H1 (cell line): ENCODE results near the gene COL5A2. TPM values are rescaled to one million over a fixed set of nuclear protein-coding genes. Genes with fewer than 3 reads are reported as not detected.

Source experiments
- CTCF ChIA-PET: fragments of 300-600 bp; sonication (Branson Sonifier 250); formaldehyde crosslinking; loops from one replicate; lab custom pipeline; 2021; ENCODE audit not compliant: partially characterized antibody; lab: Charles Lee
- POLR2A ChIA-PET: fragments of 300-600 bp; sonication (Branson Sonifier 250); formaldehyde crosslinking; loops from one replicate; lab custom pipeline; 2021; ENCODE audit warnings: inconsistent platforms; ENCODE audit not compliant: partially characterized antibody; lab: Charles Lee
- DNase-seq, 2 experiments: peaks; one replicate each; pipeline versions ENCODE4 v3.0.0 to v3.0.0-alpha.2; 2010 to 2022; ENCODE audit warnings: low spot score in 2 of 2, low read depth in 1 of 2, mixed read lengths in 1 of 2
- FAIRE-seq: peaks from 2 replicates; lab custom pipeline; 2011; peaks lifted over from hg19 to GRCh38; lab: Jason Lieb, UNC
- H2AFZ ChIP-seq: 2 replicates; pipeline ENCODE4 v1.8.1; 2012; ENCODE audit warnings: low read length, inconsistent platforms
- H2AK5ac ChIP-seq: 2 replicates; pipeline ENCODE4 v1.6.1; 2013; ENCODE audit warnings: low read depth, low read length
- H2BK120ac ChIP-seq: replicated peaks from 2 replicates; pipeline ENCODE3; 2013; ENCODE audit warnings: low read depth, low read length, inconsistent platforms
- H2BK12ac ChIP-seq: 2 replicates; pipeline ENCODE4 v1.6.1; 2013; ENCODE audit warnings: low read depth, low read length
- H2BK15ac ChIP-seq: 2 replicates; pipeline ENCODE4 v1.6.1; 2013; ENCODE audit warnings: low read length
- H2BK20ac ChIP-seq: 2 replicates; pipeline ENCODE4 v1.6.1; 2013; ENCODE audit warnings: low read length
- H2BK5ac ChIP-seq: 2 replicates; pipeline ENCODE4 v1.6.1; 2013; ENCODE audit warnings: low read depth, low read length
- H3K14ac ChIP-seq: 2 replicates; pipeline ENCODE4 v1.6.1; 2013; ENCODE audit warnings: inconsistent platforms; ENCODE audit not compliant: insufficient read length
- H3K18ac ChIP-seq: 2 replicates; pipeline ENCODE4 v1.6.1; 2013; ENCODE audit warnings: low read length; ENCODE audit errors: extremely low read depth
- H3K23ac ChIP-seq: 2 replicates; pipeline ENCODE4 v1.6.1; 2013; ENCODE audit warnings: inconsistent platforms; ENCODE audit not compliant: insufficient read length
- H3K23me2 ChIP-seq: 2 replicates; pipeline ENCODE4 v1.6.1; 2013; ENCODE audit warnings: low read depth, low read length
- H3K27ac ChIP-seq: 2 replicates; pipeline ENCODE4 v1.6.1; 2011; ENCODE audit warnings: low read depth, low read length, inconsistent platforms
- H3K27me3 ChIP-seq, 4 experiments: replicated peaks in 1 of 4; 1 replicate in 1 of 4; 2 replicates in 3 of 4; pipeline versions ENCODE4 v1.6.1 to v1.8.1; 2011 to 2013; ENCODE audit warnings: low read length in 3 of 4, mild to moderate bottlenecking in 3 of 4, inconsistent platforms in 2 of 4, mixed read lengths in 2 of 4, moderate library complexity in 1 of 4; ENCODE audit not compliant: control insufficient read depth in 3 of 4, insufficient read depth in 3 of 4; ENCODE audit errors: extremely low read depth in 1 of 4
- H3K36me3 ChIP-seq, 4 experiments: 2 replicates each; pipeline versions ENCODE4 v1.6.1 to v1.8.1; 2011 to 2013; ENCODE audit warnings: mild to moderate bottlenecking in 4 of 4, low read length in 3 of 4, moderate library complexity in 2 of 4, control low read depth in 1 of 4, inconsistent platforms in 1 of 4; ENCODE audit not compliant: insufficient read depth in 4 of 4, control insufficient read depth in 2 of 4
- H3K4ac ChIP-seq: replicated peaks from 2 replicates; pipeline ENCODE3; 2013; ENCODE audit warnings: low read length, low read depth, mixed read lengths, inconsistent platforms; ENCODE audit not compliant: insufficient read length
- H3K4me1 ChIP-seq, 4 experiments: replicated peaks in 1 of 4; 1 replicate in 1 of 4; 2 replicates in 3 of 4; pipeline versions ENCODE4 v1.6.1 to v1.8.1; 2011 to 2013; ENCODE audit warnings: low read length in 3 of 4, inconsistent platforms in 2 of 4, mixed read lengths in 1 of 4; ENCODE audit not compliant: insufficient read depth in 4 of 4, control insufficient read depth in 3 of 4
- H3K4me2 ChIP-seq, 2 experiments: 2 replicates each; pipeline versions ENCODE4 v1.6.1 to v1.8.1; 2011 to 2013; ENCODE audit warnings: low read depth in 2 of 2, low read length in 2 of 2, control low read depth in 1 of 2, inconsistent platforms in 1 of 2, mild to moderate bottlenecking in 1 of 2; ENCODE audit not compliant: insufficient read depth in 1 of 2
- H3K4me3 ChIP-seq, 4 experiments: fragments of 200-600, 300-600 bp in 1 of 4; sonication (generic), shearing (Covaris generic), sonication (Bioruptor Twin) in 1 of 4; 2 replicates each; pipeline versions ENCODE4 v1.5.1 to v1.8.1; 2011 to 2016; ENCODE audit warnings: low read length in 4 of 4, low read depth in 3 of 4, control low read depth in 2 of 4, inconsistent platforms in 2 of 4, mild to moderate bottlenecking in 2 of 4, mixed read lengths in 1 of 4, moderate library complexity in 1 of 4; ENCODE audit not compliant: insufficient read depth in 2 of 4; ENCODE audit errors: extremely low read depth in 1 of 4
- H3K56ac ChIP-seq: replicated peaks from 2 replicates; pipeline ENCODE3; 2013; ENCODE audit warnings: low read depth, mild to moderate bottlenecking, mixed read lengths, low read length, inconsistent platforms; ENCODE audit not compliant: insufficient read length
- H3K79me1 ChIP-seq: 2 replicates; pipeline ENCODE4 v1.6.1; 2013; ENCODE audit warnings: low read depth, low read length, control low read depth
- H3K79me2 ChIP-seq, 2 experiments: 2 replicates each; pipeline versions ENCODE4 v1.6.1 to v1.8.1; 2012 to 2013; ENCODE audit warnings: low read length in 2 of 2, mild to moderate bottlenecking in 2 of 2, inconsistent platforms in 1 of 2; ENCODE audit not compliant: insufficient read depth in 2 of 2, control insufficient read depth in 1 of 2
- H3K9ac ChIP-seq, 4 experiments: replicated peaks in 1 of 4; 1 replicate in 1 of 4; 2 replicates in 3 of 4; pipeline versions ENCODE4 v1.6.1 to v1.8.1; 2011 to 2013; ENCODE audit warnings: low read depth in 3 of 4, low read length in 3 of 4, control low read depth in 2 of 4, mild to moderate bottlenecking in 2 of 4, moderate library complexity in 2 of 4, inconsistent platforms in 1 of 4; ENCODE audit errors: extremely low read depth in 1 of 4
- H3K9me3 ChIP-seq, 2 experiments: 2 replicates each; pipeline versions ENCODE4 v1.6.1 to v1.8.1; 2012 to 2013; ENCODE audit warnings: mild to moderate bottlenecking in 2 of 2, moderate library complexity in 2 of 2, control low read depth in 1 of 2, inconsistent platforms in 1 of 2, low read depth in 1 of 2, low read length in 1 of 2, mixed read lengths in 1 of 2; ENCODE audit not compliant: insufficient read depth in 2 of 2
- H4K20me1 ChIP-seq, 2 experiments: replicated peaks in 1 of 2; 2 replicates each; pipeline versions ENCODE3 to v1.8.1; 2011 to 2013; ENCODE audit warnings: inconsistent platforms in 2 of 2, low read length in 2 of 2, mild to moderate bottlenecking in 1 of 2; ENCODE audit not compliant: insufficient read depth in 2 of 2, control insufficient read depth in 1 of 2
- H4K5ac ChIP-seq: 2 replicates; pipeline ENCODE4 v1.6.1; 2013; ENCODE audit warnings: low read length, low read depth, mixed read lengths, inconsistent platforms; ENCODE audit not compliant: insufficient read length
- H4K8ac ChIP-seq: 2 replicates; pipeline ENCODE4 v1.8.0; 2013; ENCODE audit warnings: mild to moderate bottlenecking, moderate library complexity, low read length, inconsistent platforms; ENCODE audit not compliant: insufficient read depth; ENCODE audit errors: extremely low read depth
- H4K91ac ChIP-seq: replicated peaks from 2 replicates; pipeline ENCODE3; 2013; ENCODE audit warnings: low read length, mixed read lengths, inconsistent platforms; ENCODE audit not compliant: insufficient read length
- BACH1 ChIP-seq: IDR thresholded peaks from 2 replicates; pipeline ENCODE4 v1.6.1; 2012; ENCODE audit warnings: low read length, improper control_type of control experiment
- RXRA ChIP-seq: IDR thresholded peaks from 2 replicates; pipeline ENCODE4 v1.6.1; 2011; ENCODE audit warnings: low read depth, mild to moderate bottlenecking, low read length, moderate library complexity; ENCODE audit not compliant: insufficient read depth
- SIRT6 ChIP-seq: IDR thresholded peaks from one replicate; pipeline ENCODE4 v1.7.1; 2012; ENCODE audit warnings: low read length, inconsistent platforms
- SP4 ChIP-seq: IDR thresholded peaks from 2 replicates; pipeline ENCODE4 v1.6.1; 2012; ENCODE audit warnings: low read length, inconsistent platforms
- TEAD4 ChIP-seq: IDR thresholded peaks from 2 replicates; pipeline ENCODE4 v1.6.1; 2012; ENCODE audit warnings: low read depth, low read length, inconsistent platforms, mixed read lengths
- WGBS, 2 experiments: shearing (Covaris generic) in 1 of 2; methylation state at CpG; one replicate each; pipeline versions ENCODE4 v1.1.6 to v1.1.7; 2013 to 2015; ENCODE audit warnings: low lambda C conversion rate in 2 of 2, mixed read lengths in 2 of 2, inconsistent platforms in 1 of 2, low coverage in 1 of 2, missing lambda C conversion rate in 1 of 2; ENCODE audit not compliant: insufficient replicate concordance in 2 of 2, insufficient coverage in 1 of 2, insufficient read length in 1 of 2; ENCODE audit errors: extremely low coverage in 1 of 2, missing lambda C conversion rate in 1 of 2; 5-methylcytosine and 5-hydroxymethylcytosine counted together
- polyA plus RNA-seq, 7 experiments: library from polyadenylated mRNA; depleted of rRNA in 3 of 7; stranded (reverse) in 5 of 7; unstranded in 2 of 7; fragments of >200 nt in 5 of 7; fragments of 200-250 nt in 2 of 7; gene quantifications; 1 replicate in 5 of 7; 2 replicates in 1 of 7; 4 replicates in 1 of 7; pipeline versions ENCODE4 v1.2.1 to v1.2.3, GENCODE V29; 2011 to 2013; ENCODE audit warnings: missing spikeins in 2 of 7, mixed read lengths in 2 of 7
- total RNA-seq: library from RNA; stranded (reverse); fragmentation: NEBNext Ultra II Directional; extraction: Animal tissue kit (Norgen Biotek cat#: 25700); gene quantifications from 2 replicates; pipeline ENCODE4 v1.2.1, GENCODE V29; 2021

Gene COL5A2
- total and polyA plus RNA-seq, 2 of the 8 experiments (the other 6 are each of a cell fraction or from before 2014, with no cell fraction given) = 4.7 to 24.2 TPM

DNA sequence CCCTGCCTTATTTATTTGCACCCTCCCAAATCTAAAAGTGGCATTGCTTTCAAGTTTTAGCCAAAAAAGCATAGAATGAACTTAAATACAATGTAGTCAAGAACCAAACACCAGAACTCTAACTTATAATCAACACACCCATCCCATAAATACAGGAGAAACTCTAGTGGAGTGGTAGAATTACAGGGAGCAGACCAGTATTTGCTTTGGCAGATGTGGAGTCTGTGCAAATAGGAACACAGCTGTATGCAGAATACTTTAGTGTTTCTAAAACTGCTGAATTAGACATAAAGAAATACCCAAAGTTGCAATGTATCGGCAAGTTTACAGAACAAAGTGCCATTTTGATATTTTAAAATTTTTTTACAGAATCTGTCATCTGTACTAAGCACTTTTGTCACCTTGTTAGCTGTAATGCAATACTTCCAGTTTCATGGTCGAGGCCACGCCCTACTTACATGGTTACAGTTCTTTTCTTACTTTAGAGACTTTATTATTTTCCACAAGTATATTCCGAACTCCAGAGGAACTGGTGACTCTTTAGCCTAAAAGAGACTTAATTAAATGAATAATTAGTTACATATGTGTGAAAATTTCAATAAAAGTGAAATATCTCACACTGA, 23.7 kb upstream of the COL5A2 start:
- no peak for TF ChIP-seq BACH1
- TF ChIP-seq SIRT6 = no peak
- TF ChIP-seq SP4 = no peak
- no peak for TF ChIP-seq TEAD4
- no peak for TF ChIP-seq RXRA
- WGBS, 2 experiments = 90% methylated on average over 4 of the region's 4 CpGs; no CpG with 5 or more reads in 1 of the 2 experiments
- Histone ChIP-seq H3K36me3 (no peaks in the 10 kb centered on the region), H3K27me3 (no peaks in the 10 kb centered on the region), H3K4me1 (peaks cover 0 to 2% (median 0%) of the 10 kb centered on the region in 4 experiments; a peak in 1 of 7 replicates), H2AFZ (no peak overlapping the region), H3K23me2 (no peaks in the 10 kb centered on the region), H2BK120ac (no peak overlapping the region), H3K23ac (no peak overlapping the region), H4K20me1 (no peaks in the 10 kb centered on the region), H3K4ac (no peak overlapping the region), H3K4me3 (no peak overlapping the region), H2BK15ac (no peak overlapping the region), H2BK5ac (no peak overlapping the region), H3K9ac (no peak overlapping the region), H3K14ac (no peak overlapping the region), H3K9me3 (no peaks in the 10 kb centered on the region), H2BK20ac (no peak overlapping the region), H3K56ac (no peak overlapping the region), H3K18ac (no peak overlapping the region), H4K5ac (no peak overlapping the region), H3K79me2 (no peaks in the 10 kb centered on the region), H2AK5ac (no peak overlapping the region), H4K91ac (no peak overlapping the region), H3K4me2 (no peak overlapping the region), H3K27ac (no peak overlapping the region), H2BK12ac (no peak overlapping the region), H4K8ac (no peak overlapping the region), H3K79me1 (no peaks in the 10 kb centered on the region)
- ChIA-PET CTCF (interaction anchor here (1.1 kb wide), 1 partner anchor 11 kb away, joined by 3 read pairs; no protein-coding TSS in a partner anchor), POLR2A (no interaction called here)
- FAIRE-seq (no peak), DNase-seq (no peak)
